ENCODE measurements around the gene CBFA2T3.

Gene CBFA2T3

DNA sequence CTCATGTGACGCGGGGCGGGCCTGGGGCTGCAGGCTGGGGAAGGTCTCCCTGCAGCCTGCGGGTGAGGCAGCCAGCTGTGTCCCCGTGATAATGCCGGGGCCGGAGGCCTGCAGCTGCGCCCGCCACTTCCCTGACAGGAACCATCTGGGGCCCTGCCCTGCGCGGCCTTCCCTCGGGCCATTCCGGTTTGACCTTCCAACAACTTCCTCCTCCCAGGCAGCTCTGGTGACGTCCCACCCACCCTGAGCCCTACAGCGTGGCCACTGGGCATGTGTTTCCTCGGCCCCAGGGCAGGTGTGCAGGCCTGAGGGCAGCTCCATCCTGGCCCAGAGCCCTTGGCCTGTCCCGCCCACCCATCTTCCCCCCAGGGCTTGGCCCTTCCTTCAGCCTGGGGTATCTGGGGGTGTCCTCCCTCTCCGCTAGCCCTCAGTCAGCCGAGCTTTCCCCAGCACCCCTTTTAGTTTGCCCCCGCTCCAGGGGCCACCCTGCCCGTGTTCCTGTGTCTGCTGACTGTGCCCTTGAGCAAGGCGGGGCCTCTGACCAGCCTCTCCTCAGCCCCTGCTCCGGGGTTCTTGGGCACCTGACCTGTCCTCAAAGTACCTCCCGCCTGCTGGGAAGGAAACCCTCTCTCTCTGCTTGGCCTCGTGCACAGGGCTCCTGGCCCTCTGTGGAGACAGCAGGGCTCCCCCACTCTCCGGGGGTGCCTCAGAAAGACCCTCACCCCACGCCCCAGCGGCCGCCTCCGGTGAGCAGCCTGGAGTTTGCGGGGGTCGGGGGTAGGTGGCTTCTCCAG, at the start of gene CBFA2T3:
TSS of gene CBFA2T3 (minus strand) at position 190 of the 794 bp plus-strand sequence. CDS start 400 bp downstream, outside the sequence.
- Mint-ChIP-seq H3K36me3 (ENCODE audit: low read depth) (no peaks in the 10 kb centered on the region), H3K4me3 (no peak within 1 kb of the TSS), H3K9me3 (no peaks in the 10 kb centered on the region), H3K27me3 (ENCODE audit: low read depth) (peaks cover 13% of the 10 kb centered on the region), H3K27ac (no peak within 1 kb of the TSS), H3K4me1 (peaks cover 15% of the 10 kb centered on the region)
- TF ChIP-seq, protein P1, sequence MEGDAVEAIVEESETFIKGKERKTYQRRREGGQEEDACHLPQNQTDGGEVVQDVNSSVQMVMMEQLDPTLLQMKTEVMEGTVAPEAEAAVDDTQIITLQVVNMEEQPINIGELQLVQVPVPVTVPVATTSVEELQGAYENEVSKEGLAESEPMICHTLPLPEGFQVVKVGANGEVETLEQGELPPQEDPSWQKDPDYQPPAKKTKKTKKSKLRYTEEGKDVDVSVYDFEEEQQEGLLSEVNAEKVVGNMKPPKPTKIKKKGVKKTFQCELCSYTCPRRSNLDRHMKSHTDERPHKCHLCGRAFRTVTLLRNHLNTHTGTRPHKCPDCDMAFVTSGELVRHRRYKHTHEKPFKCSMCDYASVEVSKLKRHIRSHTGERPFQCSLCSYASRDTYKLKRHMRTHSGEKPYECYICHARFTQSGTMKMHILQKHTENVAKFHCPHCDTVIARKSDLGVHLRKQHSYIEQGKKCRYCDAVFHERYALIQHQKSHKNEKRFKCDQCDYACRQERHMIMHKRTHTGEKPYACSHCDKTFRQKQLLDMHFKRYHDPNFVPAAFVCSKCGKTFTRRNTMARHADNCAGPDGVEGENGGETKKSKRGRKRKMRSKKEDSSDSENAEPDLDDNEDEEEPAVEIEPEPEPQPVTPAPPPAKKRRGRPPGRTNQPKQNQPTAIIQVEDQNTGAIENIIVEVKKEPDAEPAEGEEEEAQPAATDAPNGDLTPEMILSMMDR (IDR thresholded peaks at IDR 0.05; ENCODE audit: unreplicated experiment in 3 of 3) = no peak

DNA sequence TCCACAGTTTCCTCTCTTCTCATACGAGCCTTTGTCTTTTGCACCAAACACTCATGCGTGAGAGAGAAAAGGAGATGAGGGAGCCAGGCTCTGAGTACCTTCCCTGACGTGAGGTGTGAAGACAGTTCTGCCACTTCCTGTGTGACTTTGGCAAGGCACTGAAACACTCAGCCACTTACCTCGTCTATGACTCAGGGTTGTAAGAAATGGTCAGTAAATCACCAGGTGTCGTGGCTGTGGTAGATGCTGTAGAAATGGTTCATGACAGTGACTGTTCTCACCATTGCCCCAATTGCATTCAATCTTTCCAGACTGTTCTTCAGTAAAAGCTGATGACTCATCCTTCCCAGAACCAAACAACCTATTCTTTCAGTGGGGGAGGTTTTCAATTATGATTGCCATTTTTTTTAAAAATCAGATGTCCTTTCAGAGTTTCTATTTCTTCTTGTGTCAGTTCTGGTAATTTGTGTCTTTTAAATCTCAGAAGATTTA, 49.2 kb upstream of the CBFA2T3 start:
- no peaks in the 10 kb centered on the region for H3K36me3 Mint-ChIP-seq (ENCODE audit: low read depth)
- H3K4me3 Mint-ChIP-seq = no peak overlapping the region
- H3K27me3 Mint-ChIP-seq (ENCODE audit: low read depth) = peaks cover 51% of the 10 kb centered on the region
- TF ChIP-seq, protein P1 (IDR thresholded peaks at IDR 0.05; ENCODE audit: unreplicated experiment in 3 of 3) = no peak
- no peak overlapping the region for H3K27ac Mint-ChIP-seq
- H3K9me3 Mint-ChIP-seq = peaks cover 23% of the 10 kb centered on the region
- H3K4me1 Mint-ChIP-seq = no peaks in the 10 kb centered on the region

- Mint-ChIP-seq H3K4me3 (no peak overlapping the region), H3K27ac (no peak overlapping the region), H3K36me3 (ENCODE audit: low read depth) (no peaks in the 10 kb centered on the region), H3K4me1 (no peaks in the 10 kb centered on the region), H3K27me3 (ENCODE audit: low read depth) (peaks cover 47% of the 10 kb centered on the region), H3K9me3 (peaks cover 20% of the 10 kb centered on the region)
- TF ChIP-seq, protein P1 (IDR thresholded peaks at IDR 0.05; ENCODE audit: unreplicated experiment in 3 of 3) = no peak
These were observed 48.6 kb upstream of the CBFA2T3 start for GRCh38 chr16:89025636-89026035.

DNA sequence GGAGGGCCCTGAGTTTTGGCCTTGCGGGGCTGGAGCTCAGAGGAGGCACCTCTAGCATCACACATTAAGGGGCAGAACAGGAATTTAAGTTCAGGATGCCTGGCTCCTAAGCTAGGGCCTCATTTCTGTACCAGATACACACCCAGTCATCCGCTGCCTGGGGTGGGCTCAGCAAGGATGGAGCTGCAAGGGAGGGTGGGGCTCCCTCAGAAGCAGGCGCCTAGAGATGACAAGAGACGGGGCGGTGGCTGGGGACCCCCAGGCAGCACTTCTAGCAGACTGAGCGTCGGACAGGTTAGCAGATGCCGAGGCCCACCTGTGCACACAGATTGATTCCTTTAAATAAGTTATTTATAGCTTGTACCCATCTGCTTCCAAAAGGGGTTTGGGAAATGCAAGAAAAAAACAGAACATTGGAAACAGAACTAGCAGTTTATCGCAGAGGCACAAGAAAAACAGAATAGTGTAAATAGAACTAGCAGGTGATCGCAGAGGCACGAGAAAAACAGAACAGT, 47.6 kb upstream of the CBFA2T3 start:
- H3K27me3 Mint-ChIP-seq (ENCODE audit: low read depth) = peaks cover 53% of the 10 kb centered on the region
- no peaks in the 10 kb centered on the region for H3K4me1 Mint-ChIP-seq
- no peaks in the 10 kb centered on the region for H3K36me3 Mint-ChIP-seq (ENCODE audit: low read depth)
- H3K27ac Mint-ChIP-seq = no peak overlapping the region
- TF ChIP-seq, protein P1 (IDR thresholded peaks at IDR 0.05; ENCODE audit: unreplicated experiment in 3 of 3) = no peak
- no peak overlapping the region for H3K4me3 Mint-ChIP-seq
- peaks cover 20% of the 10 kb centered on the region for H3K9me3 Mint-ChIP-seq

DNA sequence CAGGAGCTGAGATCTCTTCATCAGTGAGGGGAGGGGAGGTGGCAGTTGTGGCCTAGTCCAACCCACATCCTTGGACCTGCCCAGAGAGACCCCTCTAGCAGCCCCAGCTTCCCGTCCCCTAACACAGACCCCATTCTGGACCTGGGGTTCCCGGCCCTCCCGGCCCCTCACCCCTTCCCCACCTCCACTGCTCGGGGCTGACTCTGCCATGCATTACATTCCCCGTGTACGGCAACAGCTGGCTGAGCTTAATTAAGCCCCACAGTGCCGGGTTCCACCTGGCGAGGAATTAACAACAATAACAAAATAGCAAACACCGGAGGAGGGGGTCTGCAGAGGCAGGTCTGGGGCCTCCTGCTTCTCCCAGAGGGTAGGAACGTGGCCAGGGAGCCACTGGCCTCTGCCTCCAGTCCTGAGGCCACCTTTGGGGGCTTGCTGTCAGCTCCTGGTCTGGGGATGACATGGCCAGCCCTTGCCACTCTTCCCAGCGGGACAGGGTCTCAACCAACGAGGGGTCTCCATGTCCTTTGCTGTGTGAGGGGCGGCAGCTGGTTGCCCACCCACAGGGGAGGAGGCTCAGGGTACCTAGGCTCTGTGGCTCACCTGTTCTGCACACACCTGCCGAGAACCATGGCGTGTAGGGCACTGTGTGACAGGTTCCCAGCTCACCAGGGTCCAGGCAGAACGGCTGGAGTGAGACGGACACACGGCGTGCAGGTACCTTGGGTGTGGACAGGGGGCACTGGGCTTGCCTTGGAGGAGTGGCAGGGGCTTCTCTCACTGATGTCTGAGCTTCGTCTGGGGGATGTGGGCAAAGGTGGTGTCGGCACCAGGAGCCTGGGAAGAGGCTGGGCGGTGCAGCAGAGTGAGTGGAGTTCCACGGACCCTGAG, 46.9 kb upstream of the CBFA2T3 start:
- Mint-ChIP-seq H3K4me1 (no peaks in the 10 kb centered on the region), H3K9me3 (peaks cover 20% of the 10 kb centered on the region), H3K36me3 (ENCODE audit: low read depth) (no peaks in the 10 kb centered on the region), H3K27ac (no peak overlapping the region), H3K27me3 (ENCODE audit: low read depth) (peaks cover 53% of the 10 kb centered on the region), H3K4me3 (no peak overlapping the region)
- TF ChIP-seq, protein P1 (IDR thresholded peaks at IDR 0.05; ENCODE audit: unreplicated experiment in 3 of 3) = no peak

Data from nephron (organoid).